ENCODE data around the gene LGR5.

Gene LGR5

GRCh38 chr12:71425568-71426299 is 13.9 kb upstream of the LGR5 start:
- no peaks in the 10 kb centered on the region for H3K4me1 ChIP-seq (ENCODE audit: insufficient read depth, low read length)
- H3K36me3 ChIP-seq (ENCODE audit: insufficient read depth, low read length): no peaks in the 10 kb centered on the region
- H3K27ac ChIP-seq (ENCODE audit: low read length): no peak overlapping the region
- ATAC-seq (ENCODE audit: insufficient read depth, low read depth) (no peak), DNase-seq (no peak)
- TF ChIP-seq EZH2 (IDR thresholded peaks at IDR 0.05; ENCODE audit: borderline replicate concordance, low read depth, low read length, severe bottlenecking) (no peak), CTCF (IDR thresholded peaks at IDR 0.05; ENCODE audit: borderline replicate concordance, extremely low read depth, low read length, poor library complexity, severe bottlenecking) (no peak)
- H3K4me2 ChIP-seq (ENCODE audit: insufficient read depth, low read length): no peak overlapping the region
- H3K4me3 ChIP-seq (ENCODE audit: low read depth in 1 of 2, low read length in 2 of 2): no peak overlapping the region
- no peaks in the 10 kb centered on the region for H4K20me1 ChIP-seq (ENCODE audit: insufficient read depth, low read length)
- H3K9ac ChIP-seq (ENCODE audit: low read depth, low read length): no peak overlapping the region
- H3K79me2 ChIP-seq (ENCODE audit: insufficient read depth, low read length): no peaks in the 10 kb centered on the region
- no peaks in the 10 kb centered on the region for H3K27me3 ChIP-seq (ENCODE audit: insufficient read depth, low read length, poor library complexity)
- H2AFZ ChIP-seq (ENCODE audit: low read depth, low read length): no peak overlapping the region
- H3K9me3 ChIP-seq (ENCODE audit: insufficient read depth, low read length, severe bottlenecking): peaks cover under 1% of the 10 kb centered on the region

GRCh38 chr12:71426300-71427047 is 13.1 kb upstream of the LGR5 start:
- ATAC-seq (ENCODE audit: insufficient read depth, low read depth) (no peak), DNase-seq (no peak)
- H2AFZ ChIP-seq (ENCODE audit: low read depth, low read length): no peak overlapping the region
- no peaks in the 10 kb centered on the region for H3K36me3 ChIP-seq (ENCODE audit: insufficient read depth, low read length)
- no peak overlapping the region for H3K4me3 ChIP-seq (ENCODE audit: low read depth in 1 of 2, low read length in 2 of 2)
- H3K9ac ChIP-seq (ENCODE audit: low read depth, low read length): no peak overlapping the region
- H3K79me2 ChIP-seq (ENCODE audit: insufficient read depth, low read length): no peaks in the 10 kb centered on the region
- no peak for TF ChIP-seq CTCF (IDR thresholded peaks at IDR 0.05; ENCODE audit: borderline replicate concordance, extremely low read depth, low read length, poor library complexity, severe bottlenecking)
- no peak for TF ChIP-seq EZH2 (IDR thresholded peaks at IDR 0.05; ENCODE audit: borderline replicate concordance, low read depth, low read length, severe bottlenecking)
- no peaks in the 10 kb centered on the region for H3K4me1 ChIP-seq (ENCODE audit: insufficient read depth, low read length)
- no peak overlapping the region for H3K27ac ChIP-seq (ENCODE audit: low read length)
- no peaks in the 10 kb centered on the region for H3K9me3 ChIP-seq (ENCODE audit: insufficient read depth, low read length, severe bottlenecking)
- no peak overlapping the region for H3K4me2 ChIP-seq (ENCODE audit: insufficient read depth, low read length)
- no peaks in the 10 kb centered on the region for H3K27me3 ChIP-seq (ENCODE audit: insufficient read depth, low read length, poor library complexity)
- no peaks in the 10 kb centered on the region for H4K20me1 ChIP-seq (ENCODE audit: insufficient read depth, low read length)

- H3K36me3 ChIP-seq (ENCODE audit: insufficient read depth, low read length): no peaks in the 10 kb centered on the region
- H3K27me3 ChIP-seq (ENCODE audit: insufficient read depth, low read length, poor library complexity): no peaks in the 10 kb centered on the region
- no peak for TF ChIP-seq CTCF (IDR thresholded peaks at IDR 0.05; ENCODE audit: borderline replicate concordance, extremely low read depth, low read length, poor library complexity, severe bottlenecking)
- no peak for TF ChIP-seq EZH2 (IDR thresholded peaks at IDR 0.05; ENCODE audit: borderline replicate concordance, low read depth, low read length, severe bottlenecking)
- H3K9ac ChIP-seq (ENCODE audit: low read depth, low read length): no peak overlapping the region
- no peak overlapping the region for H2AFZ ChIP-seq (ENCODE audit: low read depth, low read length)
- no peak overlapping the region for H3K27ac ChIP-seq (ENCODE audit: low read length)
- DNase-seq: no peak
- H3K4me2 ChIP-seq (ENCODE audit: insufficient read depth, low read length): no peak overlapping the region
- peaks cover 2% of the 10 kb centered on the region for H3K9me3 ChIP-seq (ENCODE audit: insufficient read depth, low read length, severe bottlenecking)
- H4K20me1 ChIP-seq (ENCODE audit: insufficient read depth, low read length): no peaks in the 10 kb centered on the region
- H3K79me2 ChIP-seq (ENCODE audit: insufficient read depth, low read length): no peaks in the 10 kb centered on the region
- no peak for ATAC-seq (ENCODE audit: insufficient read depth, low read depth)
- no peak overlapping the region for H3K4me3 ChIP-seq (ENCODE audit: low read depth in 1 of 2, low read length in 2 of 2)
- no peaks in the 10 kb centered on the region for H3K4me1 ChIP-seq (ENCODE audit: insufficient read depth, low read length)
These were observed 8.8 kb upstream of the LGR5 start for GRCh38 chr12:71430756-71431155.

Data from DND-41 (cell line).